ENCODE data around the gene GPSM3. TPM values are rescaled to one million over a fixed set of nuclear protein-coding genes. Genes with fewer than 3 reads are reported as not detected.
A peak's percentile ranks its signal among the peaks of the same experiment; 100 is the strongest.
"Not testable (repeated sequence)": the region's sequence is repeated elsewhere in the genome, so short reads cannot be mapped to it uniquely, and the experiment has no call there.

The GPSM3 gene
- total RNA-seq, 1 experiment from 2014 or later: 3.4 TPM

- peak; percentile 89 for DNase-seq (ENCODE audit: low read depth)
- in situ Hi-C loops (cut with HindIII; ENCODE audit: low pct_unique_long_range_greater_than_20kb, low sequenced_read_pairs): no loop called here
Observed at GRCh38 chr6:32190054-32190851, 2.2 kb downstream of the GPSM3 start, which contains the start of gene PBX2. PBX2 (minus strand) TSS chr6:32190202; CDS start chr6:32189915, 287 bp downstream.

GRCh38 chr6:32189742-32190053 is 2.7 kb downstream of the GPSM3 start:
- in situ Hi-C loops (cut with HindIII; ENCODE audit: low pct_unique_long_range_greater_than_20kb, low sequenced_read_pairs): no loop called here

GRCh38 chr6:32189069-32189741 is 3.2 kb downstream of the GPSM3 start:
- in situ Hi-C loops (cut with HindIII; ENCODE audit: low pct_unique_long_range_greater_than_20kb, low sequenced_read_pairs): no loop called here
- no peak for DNase-seq (ENCODE audit: low read depth)

More at GRCh38 chr6:32189742-32190053, 2.7 kb downstream of the GPSM3 start:
- no peak for DNase-seq (ENCODE audit: low read depth)

- in situ Hi-C loops (cut with HindIII; ENCODE audit: low pct_unique_long_range_greater_than_20kb, low sequenced_read_pairs): no loop called here
- no peak for DNase-seq (ENCODE audit: low read depth)
Observed at GRCh38 chr6:32188381-32189068, 3.9 kb downstream of the GPSM3 start.

- DNase-seq (ENCODE audit: low read depth); in situ Hi-C loops (cut with HindIII; ENCODE audit: low pct_unique_long_range_greater_than_20kb, low sequenced_read_pairs): not testable (repeated sequence)
Observed at GRCh38 chr6:32187725-32188380, 4.6 kb downstream of the GPSM3 start.

- no peak for DNase-seq (ENCODE audit: low read depth)
- in situ Hi-C loops (cut with HindIII; ENCODE audit: low pct_unique_long_range_greater_than_20kb, low sequenced_read_pairs): no loop called here
Observed at GRCh38 chr6:32187009-32187709, 5.3 kb downstream of the GPSM3 start.

- DNase-seq (ENCODE audit: low read depth); in situ Hi-C loops (cut with HindIII; ENCODE audit: low pct_unique_long_range_greater_than_20kb, low sequenced_read_pairs): not testable (repeated sequence)
Observed at GRCh38 chr6:32186151-32186840, 6.1 kb downstream of the GPSM3 start.

GRCh38 chr6:32185681-32186131 is 6.7 kb downstream of the GPSM3 start:
- DNase-seq (ENCODE audit: low read depth): peak; percentile 82
- in situ Hi-C loops (cut with HindIII; ENCODE audit: low pct_unique_long_range_greater_than_20kb, low sequenced_read_pairs): not testable (repeated sequence)

- in situ Hi-C loops (cut with HindIII; ENCODE audit: low pct_unique_long_range_greater_than_20kb, low sequenced_read_pairs): no loop called here
- DNase-seq (ENCODE audit: low read depth): no peak
Observed at GRCh38 chr6:32184084-32184640, 8.3 kb downstream of the GPSM3 start, which contains the start of gene AGER. AGER (minus strand) TSS chr6:32184253; CDS start chr6:32184222, 31 bp downstream.

GRCh38 chr6:32183483-32184083 is 8.9 kb downstream of the GPSM3 start:
- DNase-seq (ENCODE audit: low read depth): no peak
- in situ Hi-C loops (cut with HindIII; ENCODE audit: low pct_unique_long_range_greater_than_20kb, low sequenced_read_pairs): no loop called here

- no peak for DNase-seq (ENCODE audit: low read depth)
- in situ Hi-C loops (cut with HindIII; ENCODE audit: low pct_unique_long_range_greater_than_20kb, low sequenced_read_pairs): no loop called here
Observed at GRCh38 chr6:32183030-32183429, 9.4 kb downstream of the GPSM3 start.

GRCh38 chr6:32182555-32182981 is 9.9 kb downstream of the GPSM3 start:
- in situ Hi-C loops (cut with HindIII; ENCODE audit: low pct_unique_long_range_greater_than_20kb, low sequenced_read_pairs): no loop called here
- no peak for DNase-seq (ENCODE audit: low read depth)

GRCh38 chr6:32181915-32182529 is 10.4 kb downstream of the GPSM3 start:
- in situ Hi-C loops (cut with HindIII; ENCODE audit: low pct_unique_long_range_greater_than_20kb, low sequenced_read_pairs): no loop called here
- no peak for DNase-seq (ENCODE audit: low read depth)

- no peak for DNase-seq (ENCODE audit: low read depth)
- in situ Hi-C loops (cut with HindIII; ENCODE audit: low pct_unique_long_range_greater_than_20kb, low sequenced_read_pairs): no loop called here
Observed at GRCh38 chr6:32181148-32181702, 11.2 kb downstream of the GPSM3 start.

- no peak for DNase-seq (ENCODE audit: low read depth)
- in situ Hi-C loops (cut with HindIII; ENCODE audit: low pct_unique_long_range_greater_than_20kb, low sequenced_read_pairs): no loop called here
Observed at GRCh38 chr6:32179766-32180405, 12.6 kb downstream of the GPSM3 start.
